Liver (tissue), 9 donors: ENCODE results near the gene OR7G2. TPM values are rescaled to one million over a fixed set of nuclear protein-coding genes. Genes with fewer than 3 reads are reported as not detected.

ENCODE experiments used
- DNase-seq: peaks from one replicate; pipeline ENCODE4 v3.0.0-alpha.2; 2017; ENCODE audit warnings: low spot score
- H3K27ac ChIP-seq, 2 donors: one replicate each; pipeline ENCODE4 v1.7.0; 2013; ENCODE audit warnings: inconsistent platforms in 2 of 2, low read length in 2 of 2, control low read depth in 1 of 2, low read depth in 1 of 2, mild to moderate bottlenecking in 1 of 2
- H3K27me3 ChIP-seq, 4 donors: one replicate each; pipeline versions ENCODE4 v1.6.1 to v1.7.0; 2013; ENCODE audit warnings: low read length in 3 of 4, inconsistent platforms in 1 of 4, mild to moderate bottlenecking in 1 of 4, moderate library complexity in 1 of 4; ENCODE audit not compliant: control insufficient read depth in 4 of 4, insufficient read depth in 4 of 4
- H3K36me3 ChIP-seq, 4 donors: one replicate each; pipeline versions ENCODE4 v1.6.1 to v1.7.0; 2013; ENCODE audit warnings: low read length in 3 of 4, mild to moderate bottlenecking in 3 of 4, low read depth in 1 of 4, moderate library complexity in 1 of 4; ENCODE audit not compliant: control insufficient read depth in 4 of 4, insufficient read depth in 3 of 4
- H3K4me1 ChIP-seq, 4 donors: one replicate each; pipeline versions ENCODE4 v1.6.1 to v1.7.0; 2013; ENCODE audit warnings: low read length in 3 of 4, mild to moderate bottlenecking in 3 of 4, moderate library complexity in 1 of 4; ENCODE audit not compliant: control insufficient read depth in 4 of 4, insufficient read depth in 4 of 4
- H3K4me3 ChIP-seq, 3 donors: one replicate each; pipeline versions ENCODE4 v1.6.1 to v1.7.0; 2013; ENCODE audit warnings: low read length in 3 of 3, control low read depth in 1 of 3, low read depth in 1 of 3, mild to moderate bottlenecking in 1 of 3
- H3K9ac ChIP-seq, 2 donors: one replicate each; pipeline ENCODE4 v1.7.0; 2013; ENCODE audit warnings: low read length in 2 of 2, mild to moderate bottlenecking in 2 of 2, moderate library complexity in 2 of 2, control low read depth in 1 of 2, low read depth in 1 of 2
- H3K9me3 ChIP-seq, 4 donors: one replicate each; pipeline versions ENCODE4 v1.6.1 to v1.7.0; 2013; ENCODE audit warnings: low read length in 3 of 4; ENCODE audit not compliant: control insufficient read depth in 4 of 4
- EGR1 ChIP-seq, 2 donors: IDR thresholded peaks; 2 replicates each; pipeline ENCODE4 v1.6.1; 2016 to 2018; ENCODE audit warnings: antibody characterized with exemption in 2 of 2, low read depth in 2 of 2
- FOXA2 ChIP-seq: IDR thresholded peaks from 2 replicates; pipeline ENCODE4 v1.6.1; 2016; ENCODE audit warnings: antibody characterized with exemption
- GABPA ChIP-seq, 2 donors: IDR thresholded peaks in 1 of 2; conservative IDR thresholded peaks in 1 of 2; 2 replicates each; pipeline ENCODE4 v1.6.1; 2016; ENCODE audit warnings: antibody characterized with exemption in 2 of 2, mild to moderate bottlenecking in 1 of 2, moderate library complexity in 1 of 2
- HNF4A ChIP-seq, 2 donors: conservative IDR thresholded peaks; 2 replicates each; pipeline ENCODE4 v1.6.1; 2016; ENCODE audit warnings: antibody characterized with exemption in 2 of 2, mild to moderate bottlenecking in 2 of 2
- JUND ChIP-seq, 2 donors: IDR thresholded peaks; 2 replicates each; pipeline ENCODE4 v1.6.1; 2016; ENCODE audit warnings: antibody characterized with exemption in 2 of 2
- NR2F2 ChIP-seq: IDR thresholded peaks from 2 replicates; pipeline ENCODE4 v1.6.1; 2016; ENCODE audit warnings: antibody characterized with exemption
- RAD21 ChIP-seq, 2 donors: IDR thresholded peaks; 2 replicates each; pipeline ENCODE4 v1.6.1; 2016; ENCODE audit warnings: antibody characterized with exemption in 2 of 2, mild to moderate bottlenecking in 2 of 2
- TAF1 ChIP-seq: conservative IDR thresholded peaks from 2 replicates; pipeline ENCODE4 v1.6.1; 2016; ENCODE audit warnings: antibody characterized with exemption, mild to moderate bottlenecking
- YY1 ChIP-seq: IDR thresholded peaks from 2 replicates; pipeline ENCODE4 v1.6.1; 2016; ENCODE audit warnings: antibody characterized with exemption, mild to moderate bottlenecking
- WGBS: extraction: QIAGEN DNeasy Blood & Tissue Kit; methylation state at CpG from one replicate; pipeline ENCODE4 v1.1.7; 2013; 5-methylcytosine and 5-hydroxymethylcytosine counted together
- polyA plus RNA-seq, 2 donors: library from polyadenylated mRNA; stranded (reverse) in 1 of 2; unstranded in 1 of 2; fragments of 200-250 nt in 1 of 2; fragments of >200 nt in 1 of 2; fragmentation: Nextera tagmentation in 1 of 2; extraction: Ambion mirVana in 1 of 2; gene quantifications; one replicate each; pipeline versions ENCODE4 v1.2.1 to v1.2.3, GENCODE V29; 2013 to 2015
- total RNA-seq, 2 donors: library from RNA; depleted of rRNA; stranded (reverse); fragments of >200 nt; gene quantifications; one replicate each; pipeline ENCODE4 v1.2.3, GENCODE V29; 2014
- TF ChIP-seq, protein P1 (sequence below): IDR thresholded peaks from 2 replicates; pipeline ENCODE4 v1.6.1; 2016; ENCODE audit warnings: antibody characterized with exemption
- TF ChIP-seq, protein P2 (sequence below): IDR thresholded peaks from 2 replicates; pipeline ENCODE4 v1.6.1; 2016; ENCODE audit warnings: antibody characterized with exemption
- TF ChIP-seq, protein P3 (sequence below): fragments of 150-350 bp; IDR thresholded peaks from 2 replicates; pipeline ENCODE4 v1.5.1; 2017; ENCODE audit warnings: improper control_type of control experiment, low read depth, low read length; ENCODE audit not compliant: missing input control
- TF ChIP-seq, protein P4 (sequence below): IDR thresholded peaks from 2 replicates; pipeline ENCODE4 v1.6.1; 2016; ENCODE audit warnings: antibody characterized with exemption, mild to moderate bottlenecking
- TF ChIP-seq, protein P5 (sequence below): IDR thresholded peaks from 2 replicates; pipeline ENCODE4 v1.6.1; 2016; ENCODE audit warnings: antibody characterized with exemption
- donor health status: healthy.
- donor health status: healthy.
- donor health status: healthy.
- donor health status: healthy.
- donor health status: healthy.

Gene OR7G2
- total and polyA plus RNA-seq, 4 donors, result not detected

DNA sequence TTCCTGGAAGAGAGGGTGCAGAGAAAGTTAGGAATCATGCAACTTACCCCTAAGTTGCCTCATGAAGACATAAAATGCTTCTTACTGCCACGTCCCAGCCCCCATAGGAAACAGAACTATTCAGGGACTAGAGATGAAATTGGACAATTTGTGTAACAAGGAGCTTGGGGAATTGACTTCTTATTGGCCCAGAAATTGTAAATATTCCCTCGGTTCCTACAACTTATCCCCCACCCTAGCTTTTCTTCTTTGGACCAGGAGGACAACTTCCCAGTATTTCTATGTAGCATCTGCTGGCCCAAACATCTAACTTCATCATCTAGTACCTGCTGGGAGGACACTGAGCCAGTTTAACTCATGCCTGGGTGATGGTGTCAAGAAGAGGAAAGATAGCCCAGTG, 20.5 kb downstream of the OR7G2 start, which contains the start of gene OR1M1 (continued):
- TF ChIP-seq, protein P1, sequence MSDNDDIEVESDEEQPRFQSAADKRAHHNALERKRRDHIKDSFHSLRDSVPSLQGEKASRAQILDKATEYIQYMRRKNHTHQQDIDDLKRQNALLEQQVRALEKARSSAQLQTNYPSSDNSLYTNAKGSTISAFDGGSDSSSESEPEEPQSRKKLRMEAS, result no peak
- TF ChIP-seq TAF1, result no peak
- no peak for TF ChIP-seq JUND (IDR thresholded peaks at IDR 0.05)
- no peak for TF ChIP-seq FOXA2
- no peak for TF ChIP-seq RAD21 (IDR thresholded peaks at IDR 0.05)
- TF ChIP-seq YY1, result no peak
- TF ChIP-seq NR2F2, result no peak
- TF ChIP-seq, protein P2, sequence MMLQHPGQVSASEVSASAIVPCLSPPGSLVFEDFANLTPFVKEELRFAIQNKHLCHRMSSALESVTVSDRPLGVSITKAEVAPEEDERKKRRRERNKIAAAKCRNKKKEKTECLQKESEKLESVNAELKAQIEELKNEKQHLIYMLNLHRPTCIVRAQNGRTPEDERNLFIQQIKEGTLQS, result no peak

DNA sequence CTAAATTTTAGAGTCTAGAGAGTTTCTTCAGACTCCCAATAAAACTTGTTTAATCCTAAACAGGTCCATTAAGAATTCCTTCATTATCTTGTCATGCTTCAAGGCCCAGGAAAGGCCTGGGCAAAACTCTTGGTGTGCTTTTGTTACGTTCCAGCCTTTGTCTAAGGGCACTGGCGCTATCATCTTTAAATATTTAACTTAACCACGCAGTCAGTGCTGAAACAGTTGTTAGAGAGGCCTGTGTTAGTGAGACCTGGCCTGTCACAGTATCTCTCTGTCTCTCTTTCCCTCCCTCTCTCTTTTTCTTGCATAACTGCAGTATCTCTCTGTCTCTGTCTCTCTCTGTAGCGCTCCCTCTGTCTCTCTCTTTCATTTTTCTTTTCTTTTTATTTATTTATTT, 28.6 kb downstream of the OR7G2 start:
- WGBS, result 77% methylated on average over 4 of the region's 4 CpGs

More for the DNA sequence above, 28.6 kb downstream of the OR7G2 start:
- H3K4me3 ChIP-seq, result no peak overlapping the region
- no peaks in the 10 kb centered on the region for H3K9me3 ChIP-seq
- no peaks in the 10 kb centered on the region for H3K4me1 ChIP-seq
- no peak for DNase-seq
- H3K27ac ChIP-seq, result no peak overlapping the region
- TF ChIP-seq GABPA (IDR thresholded peaks at IDR 0.05 in 1 of 2, conservative IDR thresholded peaks at IDR 0.05 in 1 of 2) (no peak), EGR1 (IDR thresholded peaks at IDR 0.05; ENCODE audit: low read depth in 2 of 2) (no peak), HNF4A (conservative IDR thresholded peaks at IDR 0.05) (no peak), NR2F2 (no peak), JUND (IDR thresholded peaks at IDR 0.05) (no peak)
- TF ChIP-seq, protein P2, result no peak
- TF ChIP-seq, protein P1, result no peak
- TF ChIP-seq, protein P3, sequence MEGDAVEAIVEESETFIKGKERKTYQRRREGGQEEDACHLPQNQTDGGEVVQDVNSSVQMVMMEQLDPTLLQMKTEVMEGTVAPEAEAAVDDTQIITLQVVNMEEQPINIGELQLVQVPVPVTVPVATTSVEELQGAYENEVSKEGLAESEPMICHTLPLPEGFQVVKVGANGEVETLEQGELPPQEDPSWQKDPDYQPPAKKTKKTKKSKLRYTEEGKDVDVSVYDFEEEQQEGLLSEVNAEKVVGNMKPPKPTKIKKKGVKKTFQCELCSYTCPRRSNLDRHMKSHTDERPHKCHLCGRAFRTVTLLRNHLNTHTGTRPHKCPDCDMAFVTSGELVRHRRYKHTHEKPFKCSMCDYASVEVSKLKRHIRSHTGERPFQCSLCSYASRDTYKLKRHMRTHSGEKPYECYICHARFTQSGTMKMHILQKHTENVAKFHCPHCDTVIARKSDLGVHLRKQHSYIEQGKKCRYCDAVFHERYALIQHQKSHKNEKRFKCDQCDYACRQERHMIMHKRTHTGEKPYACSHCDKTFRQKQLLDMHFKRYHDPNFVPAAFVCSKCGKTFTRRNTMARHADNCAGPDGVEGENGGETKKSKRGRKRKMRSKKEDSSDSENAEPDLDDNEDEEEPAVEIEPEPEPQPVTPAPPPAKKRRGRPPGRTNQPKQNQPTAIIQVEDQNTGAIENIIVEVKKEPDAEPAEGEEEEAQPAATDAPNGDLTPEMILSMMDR, result no peak
- TF ChIP-seq, protein P4, sequence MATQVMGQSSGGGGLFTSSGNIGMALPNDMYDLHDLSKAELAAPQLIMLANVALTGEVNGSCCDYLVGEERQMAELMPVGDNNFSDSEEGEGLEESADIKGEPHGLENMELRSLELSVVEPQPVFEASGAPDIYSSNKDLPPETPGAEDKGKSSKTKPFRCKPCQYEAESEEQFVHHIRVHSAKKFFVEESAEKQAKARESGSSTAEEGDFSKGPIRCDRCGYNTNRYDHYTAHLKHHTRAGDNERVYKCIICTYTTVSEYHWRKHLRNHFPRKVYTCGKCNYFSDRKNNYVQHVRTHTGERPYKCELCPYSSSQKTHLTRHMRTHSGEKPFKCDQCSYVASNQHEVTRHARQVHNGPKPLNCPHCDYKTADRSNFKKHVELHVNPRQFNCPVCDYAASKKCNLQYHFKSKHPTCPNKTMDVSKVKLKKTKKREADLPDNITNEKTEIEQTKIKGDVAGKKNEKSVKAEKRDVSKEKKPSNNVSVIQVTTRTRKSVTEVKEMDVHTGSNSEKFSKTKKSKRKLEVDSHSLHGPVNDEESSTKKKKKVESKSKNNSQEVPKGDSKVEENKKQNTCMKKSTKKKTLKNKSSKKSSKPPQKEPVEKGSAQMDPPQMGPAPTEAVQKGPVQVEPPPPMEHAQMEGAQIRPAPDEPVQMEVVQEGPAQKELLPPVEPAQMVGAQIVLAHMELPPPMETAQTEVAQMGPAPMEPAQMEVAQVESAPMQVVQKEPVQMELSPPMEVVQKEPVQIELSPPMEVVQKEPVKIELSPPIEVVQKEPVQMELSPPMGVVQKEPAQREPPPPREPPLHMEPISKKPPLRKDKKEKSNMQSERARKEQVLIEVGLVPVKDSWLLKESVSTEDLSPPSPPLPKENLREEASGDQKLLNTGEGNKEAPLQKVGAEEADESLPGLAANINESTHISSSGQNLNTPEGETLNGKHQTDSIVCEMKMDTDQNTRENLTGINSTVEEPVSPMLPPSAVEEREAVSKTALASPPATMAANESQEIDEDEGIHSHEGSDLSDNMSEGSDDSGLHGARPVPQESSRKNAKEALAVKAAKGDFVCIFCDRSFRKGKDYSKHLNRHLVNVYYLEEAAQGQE, result no peak
- TF ChIP-seq, protein P5, sequence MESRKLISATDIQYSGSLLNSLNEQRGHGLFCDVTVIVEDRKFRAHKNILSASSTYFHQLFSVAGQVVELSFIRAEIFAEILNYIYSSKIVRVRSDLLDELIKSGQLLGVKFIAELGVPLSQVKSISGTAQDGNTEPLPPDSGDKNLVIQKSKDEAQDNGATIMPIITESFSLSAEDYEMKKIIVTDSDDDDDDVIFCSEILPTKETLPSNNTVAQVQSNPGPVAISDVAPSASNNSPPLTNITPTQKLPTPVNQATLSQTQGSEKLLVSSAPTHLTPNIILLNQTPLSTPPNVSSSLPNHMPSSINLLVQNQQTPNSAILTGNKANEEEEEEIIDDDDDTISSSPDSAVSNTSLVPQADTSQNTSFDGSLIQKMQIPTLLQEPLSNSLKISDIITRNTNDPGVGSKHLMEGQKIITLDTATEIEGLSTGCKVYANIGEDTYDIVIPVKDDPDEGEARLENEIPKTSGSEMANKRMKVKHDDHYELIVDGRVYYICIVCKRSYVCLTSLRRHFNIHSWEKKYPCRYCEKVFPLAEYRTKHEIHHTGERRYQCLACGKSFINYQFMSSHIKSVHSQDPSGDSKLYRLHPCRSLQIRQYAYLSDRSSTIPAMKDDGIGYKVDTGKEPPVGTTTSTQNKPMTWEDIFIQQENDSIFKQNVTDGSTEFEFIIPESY, result no peak
- no peaks in the 10 kb centered on the region for H3K27me3 ChIP-seq
- no peak overlapping the region for H3K9ac ChIP-seq
- H3K36me3 ChIP-seq, result no peaks in the 10 kb centered on the region
